OCI-LY7 (cell line): ENCODE data around the gene TRPM2.

Experiments
- CTCF ChIP-seq: fragments of 200-600 bp; sonication (generic); conservative IDR thresholded peaks from 2 replicates; pipeline ENCODE4 v1.5.1; 2014; ENCODE audit warnings: mild to moderate bottlenecking, antibody characterized with exemption, low read length, moderate library complexity, mixed read lengths
- EZH2phosphoT487 ChIP-seq: fragments of 200-600 bp; sonication (generic); IDR thresholded peaks from 2 replicates; pipeline ENCODE4 v1.6.1; 2018; ENCODE audit warnings: low read depth, borderline replicate concordance, mild to moderate bottlenecking, mixed run types, antibody characterized with exemption, low read length, moderate library complexity, mixed read lengths

GRCh38 chr21:44405091-44405947, 51.9 kb downstream of the TRPM2 start:
- TF ChIP-seq CTCF (no peak), EZH2phosphoT487 (no peak)
